Osteoblast (primary cell): ENCODE measurements around the gene TMEM37. TPM values are rescaled to one million over a fixed set of nuclear protein-coding genes. Genes with fewer than 3 reads are reported as not detected.

Experiments
- DNase-seq: peaks from one replicate; pipeline ENCODE4 v3.0.0; 2011; ENCODE audit warnings: low spot score, mixed read lengths; ENCODE audit not compliant: insufficient read length; ENCODE audit errors: missing footprints
- H2AFZ ChIP-seq: 2 replicates; pipeline ENCODE4 v1.6.0; 2011; ENCODE audit warnings: mild to moderate bottlenecking, low read length
- H3K27ac ChIP-seq: 2 replicates; pipeline ENCODE4 v1.5.1; 2011; ENCODE audit warnings: mild to moderate bottlenecking, low read depth, low read length, moderate library complexity
- H3K27me3 ChIP-seq: 2 replicates; pipeline ENCODE4 v1.6.0; 2012; ENCODE audit warnings: mild to moderate bottlenecking, control low read depth, inconsistent platforms, low read length, moderate library complexity; ENCODE audit not compliant: insufficient read depth
- H3K36me3 ChIP-seq: 2 replicates; pipeline ENCODE4 v1.5.1; 2011; ENCODE audit warnings: mild to moderate bottlenecking, low read length, control low read depth, moderate library complexity; ENCODE audit not compliant: insufficient read depth
- H3K4me1 ChIP-seq: 2 replicates; pipeline ENCODE4 v1.5.1; 2011; ENCODE audit warnings: mild to moderate bottlenecking, low read length, control low read depth, moderate library complexity; ENCODE audit not compliant: insufficient read depth
- H3K4me2 ChIP-seq: 2 replicates; pipeline ENCODE4 v1.6.0; 2011; ENCODE audit warnings: mild to moderate bottlenecking, low read length; ENCODE audit not compliant: insufficient read depth
- H3K4me3 ChIP-seq: fragments of 200-600 bp; sonication (generic); 3 replicates; pipeline ENCODE4 v1.5.1; 2012; ENCODE audit warnings: mild to moderate bottlenecking, low read length, inconsistent platforms; ENCODE audit not compliant: insufficient read depth
- H3K79me2 ChIP-seq: 2 replicates; pipeline ENCODE4 v1.6.0; 2012; ENCODE audit warnings: mild to moderate bottlenecking, low read length, control low read depth, inconsistent platforms; ENCODE audit not compliant: insufficient read depth
- H3K9me3 ChIP-seq: 2 replicates; pipeline ENCODE4 v1.5.1; 2011; ENCODE audit warnings: low read depth, low read length, control low read depth
- H4K20me1 ChIP-seq: 2 replicates; pipeline ENCODE4 v1.6.0; 2012; ENCODE audit warnings: mild to moderate bottlenecking, low read length, control low read depth; ENCODE audit not compliant: insufficient read depth
- total RNA-seq: library from RNA; depleted of rRNA; stranded (reverse); fragments of >200 nt; gene quantifications from 2 replicates; pipeline ENCODE4 v1.2.3, GENCODE V29; 2012
- TF ChIP-seq, protein P1 (sequence below): IDR thresholded peaks from 2 replicates; pipeline ENCODE4 v1.5.1; 2011; ENCODE audit warnings: mild to moderate bottlenecking, low read depth, low read length, moderate library complexity; ENCODE audit errors: extremely low read depth

Gene TMEM37
- total RNA-seq, 1 donor, result 1.1 TPM

DNA sequence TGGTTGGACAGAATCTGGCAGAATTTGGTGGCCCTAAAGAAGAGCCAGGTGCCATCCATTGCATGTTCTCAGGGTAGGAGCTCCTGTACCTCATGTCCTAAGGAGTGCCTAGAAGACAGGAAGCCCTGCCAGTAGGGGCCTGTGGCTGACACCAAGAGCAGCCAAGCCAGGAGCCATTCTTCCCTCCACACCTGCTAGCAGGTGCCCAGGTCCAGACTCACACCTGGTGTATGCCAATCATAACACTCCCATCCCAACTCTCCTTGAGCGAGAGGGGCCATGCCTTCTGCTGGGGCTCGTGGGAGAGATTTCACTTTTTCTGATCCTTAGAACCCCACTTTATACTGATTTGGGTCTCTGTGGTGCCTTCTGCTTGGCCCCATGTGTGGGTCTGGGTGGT, 26.5 kb upstream of the TMEM37 start:
- Histone ChIP-seq H3K27me3 (peaks cover 3% of the 10 kb centered on the region), H3K79me2 (no peaks in the 10 kb centered on the region), H3K9me3 (no peaks in the 10 kb centered on the region), H3K4me2 (no peak overlapping the region), H2AFZ (no peak overlapping the region), H4K20me1 (no peaks in the 10 kb centered on the region), H3K4me3 (no peak overlapping the region), H3K4me1 (no peaks in the 10 kb centered on the region), H3K36me3 (no peaks in the 10 kb centered on the region), H3K27ac (no peak overlapping the region)
- TF ChIP-seq, protein P1, sequence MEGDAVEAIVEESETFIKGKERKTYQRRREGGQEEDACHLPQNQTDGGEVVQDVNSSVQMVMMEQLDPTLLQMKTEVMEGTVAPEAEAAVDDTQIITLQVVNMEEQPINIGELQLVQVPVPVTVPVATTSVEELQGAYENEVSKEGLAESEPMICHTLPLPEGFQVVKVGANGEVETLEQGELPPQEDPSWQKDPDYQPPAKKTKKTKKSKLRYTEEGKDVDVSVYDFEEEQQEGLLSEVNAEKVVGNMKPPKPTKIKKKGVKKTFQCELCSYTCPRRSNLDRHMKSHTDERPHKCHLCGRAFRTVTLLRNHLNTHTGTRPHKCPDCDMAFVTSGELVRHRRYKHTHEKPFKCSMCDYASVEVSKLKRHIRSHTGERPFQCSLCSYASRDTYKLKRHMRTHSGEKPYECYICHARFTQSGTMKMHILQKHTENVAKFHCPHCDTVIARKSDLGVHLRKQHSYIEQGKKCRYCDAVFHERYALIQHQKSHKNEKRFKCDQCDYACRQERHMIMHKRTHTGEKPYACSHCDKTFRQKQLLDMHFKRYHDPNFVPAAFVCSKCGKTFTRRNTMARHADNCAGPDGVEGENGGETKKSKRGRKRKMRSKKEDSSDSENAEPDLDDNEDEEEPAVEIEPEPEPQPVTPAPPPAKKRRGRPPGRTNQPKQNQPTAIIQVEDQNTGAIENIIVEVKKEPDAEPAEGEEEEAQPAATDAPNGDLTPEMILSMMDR, result no peak
- DNase-seq, result no peak

- H3K4me3 ChIP-seq, result no peak overlapping the region
- no peaks in the 10 kb centered on the region for H4K20me1 ChIP-seq
- no peak overlapping the region for H2AFZ ChIP-seq
- H3K27me3 ChIP-seq, result peaks cover 3% of the 10 kb centered on the region
- H3K79me2 ChIP-seq, result no peaks in the 10 kb centered on the region
- DNase-seq, result peak; percentile 83
- no peaks in the 10 kb centered on the region for H3K9me3 ChIP-seq
- H3K4me1 ChIP-seq, result no peaks in the 10 kb centered on the region
- H3K36me3 ChIP-seq, result no peaks in the 10 kb centered on the region
- no peak overlapping the region for H3K27ac ChIP-seq
- TF ChIP-seq, protein P1, result peak; percentile 86
- no peak overlapping the region for H3K4me2 ChIP-seq
These were observed 24.0 kb upstream of the TMEM37 start for GRCh38 chr2:119407430-119408220.

DNA sequence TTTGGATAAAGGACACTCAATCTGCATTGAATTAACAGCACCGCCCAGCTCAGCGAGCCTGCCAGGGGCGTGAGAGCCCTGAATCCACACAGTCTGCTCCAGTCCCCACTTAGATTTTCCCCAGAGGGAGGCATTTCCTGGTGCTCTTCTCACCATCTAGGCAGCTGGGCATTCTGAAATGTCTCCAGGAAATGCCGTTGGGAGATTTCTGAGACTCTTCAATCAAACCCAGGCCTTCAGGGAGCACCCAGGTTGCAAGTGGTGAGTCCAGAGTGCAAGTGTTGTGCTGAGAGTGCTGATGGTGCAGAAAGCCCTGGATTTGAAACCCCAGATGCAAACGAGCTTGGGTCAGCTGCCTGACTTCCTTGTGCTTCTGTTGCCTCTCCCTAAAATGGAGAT, 23.4 kb upstream of the TMEM37 start:
- H3K36me3 ChIP-seq, result no peaks in the 10 kb centered on the region
- no peaks in the 10 kb centered on the region for H3K79me2 ChIP-seq
- H3K4me1 ChIP-seq, result no peaks in the 10 kb centered on the region
- no peak overlapping the region for H3K4me3 ChIP-seq
- no peak overlapping the region for H3K27ac ChIP-seq
- no peak for DNase-seq
- TF ChIP-seq, protein P1, result no peak
- no peaks in the 10 kb centered on the region for H4K20me1 ChIP-seq
- H3K27me3 ChIP-seq, result peaks cover 5% of the 10 kb centered on the region
- H3K9me3 ChIP-seq, result no peaks in the 10 kb centered on the region
- no peak overlapping the region for H2AFZ ChIP-seq
- H3K4me2 ChIP-seq, result no peak overlapping the region

GRCh38 chr2:119409506-119409905, 22.1 kb upstream of the TMEM37 start:
- TF ChIP-seq, protein P1, result no peak
- Histone ChIP-seq H3K4me2 (no peak overlapping the region), H3K36me3 (no peaks in the 10 kb centered on the region), H3K27ac (no peak overlapping the region), H3K79me2 (no peaks in the 10 kb centered on the region), H3K9me3 (no peaks in the 10 kb centered on the region), H3K4me1 (no peaks in the 10 kb centered on the region), H3K4me3 (no peak overlapping the region), H3K27me3 (peaks cover 12% of the 10 kb centered on the region), H4K20me1 (no peaks in the 10 kb centered on the region), H2AFZ (no peak overlapping the region)
- DNase-seq, result no peak
